Measurements from ENCODE around the gene CYP3A7. TPM values are rescaled to one million over a fixed set of nuclear protein-coding genes. Genes with fewer than 3 reads are reported as not detected.

The CYP3A7 gene
- polyA plus RNA-seq, 2 of the 4 experiments (the other 2 are of a cell fraction): 0.14 to 0.16 TPM

DNA sequence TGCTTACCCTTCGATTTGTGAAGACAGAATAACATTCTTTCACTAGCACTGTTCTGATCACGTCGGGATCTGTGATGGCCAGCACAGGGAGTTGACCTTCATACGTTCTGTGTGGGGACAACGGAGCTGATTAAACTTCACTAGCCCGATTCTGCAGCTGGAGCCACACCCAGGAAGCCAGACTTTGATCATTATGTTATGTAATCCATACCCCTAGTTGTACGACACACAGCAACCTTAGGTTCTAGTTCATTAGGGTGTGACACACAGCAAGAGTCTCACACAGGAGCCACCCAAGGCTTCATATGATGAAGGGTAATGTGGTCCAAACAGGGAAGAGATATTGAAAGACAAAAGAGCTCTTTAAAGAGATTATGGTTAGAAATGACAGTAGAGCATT is 62.4 kb downstream of the CYP3A7 start:
- H3K27ac ChIP-seq: no peak overlapping the region
- no peaks in the 10 kb centered on the region for H3K9me3 ChIP-seq
- DNase-seq (ENCODE audit: low read depth in 1 of 2, low spot score in 1 of 2) (no peak), FAIRE-seq (no peak), ATAC-seq (no peak)
- TF ChIP-seq, protein P1, sequence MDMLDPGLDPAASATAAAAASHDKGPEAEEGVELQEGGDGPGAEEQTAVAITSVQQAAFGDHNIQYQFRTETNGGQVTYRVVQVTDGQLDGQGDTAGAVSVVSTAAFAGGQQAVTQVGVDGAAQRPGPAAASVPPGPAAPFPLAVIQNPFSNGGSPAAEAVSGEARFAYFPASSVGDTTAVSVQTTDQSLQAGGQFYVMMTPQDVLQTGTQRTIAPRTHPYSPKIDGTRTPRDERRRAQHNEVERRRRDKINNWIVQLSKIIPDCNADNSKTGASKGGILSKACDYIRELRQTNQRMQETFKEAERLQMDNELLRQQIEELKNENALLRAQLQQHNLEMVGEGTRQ (IDR thresholded peaks at IDR 0.05): no peak
- TF ChIP-seq MAZ (IDR thresholded peaks at IDR 0.05; ENCODE audit: borderline replicate concordance, low read depth, low read length) (no peak), MAFK (IDR thresholded peaks at IDR 0.05; ENCODE audit: partially characterized antibody) (no peak), JUNB (IDR thresholded peaks at IDR 0.05) (no peak), ZSCAN20 (CRISPR knock-in tag; IDR thresholded peaks at IDR 0.05) (no peak), HOXB13 (CRISPR knock-in tag; IDR thresholded peaks at IDR 0.05; ENCODE audit: low read depth) (no peak)
- peaks cover under 1% of the 10 kb centered on the region; the same call in 1 of the 3 replicates for H3K4me1 ChIP-seq
- CTCF ChIA-PET: no interaction called here
- 80% methylated on average over 7 of the region's 7 CpGs for WGBS (ENCODE audit: missing lambda C conversion rate)
- POLR2A ChIA-PET: no interaction called here
- H3K4me2 ChIP-seq: no peak overlapping the region
- H3K4me3 ChIP-seq: no peak overlapping the region

DNA sequence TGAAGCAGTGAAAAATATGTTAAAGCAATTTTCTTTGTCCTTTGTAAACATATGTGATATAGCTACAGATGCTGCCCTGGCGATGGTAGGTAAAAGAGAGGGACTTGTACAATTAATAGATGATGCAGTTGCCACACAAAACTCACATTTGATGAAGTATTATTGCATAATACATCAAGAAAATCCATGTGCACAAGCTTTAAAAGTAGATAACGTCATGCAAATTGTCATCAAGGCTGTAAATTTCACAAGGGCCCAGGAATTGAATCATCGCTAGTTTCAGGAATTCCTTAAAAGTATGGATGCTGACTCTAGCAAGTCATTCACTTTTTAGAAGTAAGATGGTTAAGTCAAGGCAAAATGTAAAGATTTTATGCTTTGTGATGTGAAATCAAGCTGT is 65.2 kb downstream of the CYP3A7 start:
- H3K4me3 ChIP-seq: no peak overlapping the region
- FAIRE-seq (no peak), DNase-seq (ENCODE audit: low read depth in 1 of 2, low spot score in 1 of 2) (no peak), ATAC-seq (no peak)
- H3K4me2 ChIP-seq: no peak overlapping the region
- TF ChIP-seq MAFK (IDR thresholded peaks at IDR 0.05; ENCODE audit: partially characterized antibody) (no peak), CBX2 (IDR thresholded peaks at IDR 0.05; ENCODE audit: borderline replicate concordance, low read depth) (no peak), CHD4 (IDR thresholded peaks at IDR 0.05; ENCODE audit: borderline replicate concordance) (no peak), TP53 (CRISPR knock-in tag; IDR thresholded peaks at IDR 0.05) (no peak), NR3C1 (IDR thresholded peaks at IDR 0.05) (no peak), RNF2 (IDR thresholded peaks at IDR 0.05; ENCODE audit: borderline replicate concordance, low read depth) (no peak), ESRRA (IDR thresholded peaks at IDR 0.05; ENCODE audit: borderline replicate concordance, low read length) (no peak), RCOR1 (IDR thresholded peaks at IDR 0.05; ENCODE audit: low read depth, low read length) (no peak), BHLHE40 (IDR thresholded peaks at IDR 0.05; ENCODE audit: low read depth, low read length) (no peak)
- TF ChIP-seq, protein P2, sequence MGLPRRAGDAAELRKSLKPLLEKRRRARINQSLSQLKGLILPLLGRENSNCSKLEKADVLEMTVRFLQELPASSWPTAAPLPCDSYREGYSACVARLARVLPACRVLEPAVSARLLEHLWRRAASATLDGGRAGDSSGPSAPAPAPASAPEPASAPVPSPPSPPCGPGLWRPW (IDR thresholded peaks at IDR 0.05): no peak
- no peak overlapping the region for H3K27ac ChIP-seq
- POLR2A ChIA-PET: no interaction called here
- WGBS (ENCODE audit: missing lambda C conversion rate): 85% methylated on average over 3 of the region's 3 CpGs
- CTCF ChIA-PET: interaction anchor here (1.1 kb wide), 1 partner anchor 9 kb away, joined by 4 read pairs; no protein-coding TSS in a partner anchor
- H3K9me3 ChIP-seq: no peaks in the 10 kb centered on the region
- H3K4me1 ChIP-seq: no peaks in the 10 kb centered on the region

DNA sequence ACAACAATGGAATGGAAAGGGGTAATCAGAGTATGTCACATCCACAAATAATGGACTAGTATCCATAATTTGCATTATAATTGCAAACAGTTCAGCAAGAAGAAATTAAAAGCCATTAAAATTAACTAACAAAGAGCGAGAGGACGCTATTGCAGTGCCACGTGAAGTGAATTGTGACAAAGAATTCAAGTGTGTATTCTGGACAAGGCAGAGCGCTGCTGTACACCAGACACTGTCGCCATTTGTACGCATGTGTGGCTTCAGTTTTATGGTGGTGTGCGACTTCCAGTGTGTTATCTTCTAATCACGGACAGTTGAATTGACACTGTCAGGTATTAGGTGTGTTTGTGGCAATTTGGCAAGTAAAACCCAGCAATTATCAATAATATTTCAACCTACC is 66.5 kb downstream of the CYP3A7 start:
- FAIRE-seq: no peak
- Histone ChIP-seq H3K4me1 (no peaks in the 10 kb centered on the region), H3K4me2 (no peak overlapping the region), H3K27ac (no peak overlapping the region), H3K4me3 (no peak overlapping the region), H3K9me3 (no peaks in the 10 kb centered on the region)
- WGBS (ENCODE audit: missing lambda C conversion rate): 94% methylated on average over 8 of the region's 8 CpGs
- ChIA-PET CTCF (no interaction called here), POLR2A (no interaction called here)
- TF ChIP-seq MAFK (IDR thresholded peaks at IDR 0.05; ENCODE audit: partially characterized antibody) (no peak), NR3C1 (IDR thresholded peaks at IDR 0.05) (no peak), TFCP2L1 (CRISPR knock-in tag; IDR thresholded peaks at IDR 0.05) (no peak), FOXS1 (CRISPR knock-in tag; IDR thresholded peaks at IDR 0.05) (no peak), HOXB5 (CRISPR knock-in tag; IDR thresholded peaks at IDR 0.05) (no peak), ESRRA (IDR thresholded peaks at IDR 0.05; ENCODE audit: borderline replicate concordance, low read length) (no peak), HOXB13 (CRISPR knock-in tag; IDR thresholded peaks at IDR 0.05; ENCODE audit: low read depth) (no peak), ZSCAN20 (CRISPR knock-in tag; IDR thresholded peaks at IDR 0.05) (no peak)
- TF ChIP-seq, protein P3, sequence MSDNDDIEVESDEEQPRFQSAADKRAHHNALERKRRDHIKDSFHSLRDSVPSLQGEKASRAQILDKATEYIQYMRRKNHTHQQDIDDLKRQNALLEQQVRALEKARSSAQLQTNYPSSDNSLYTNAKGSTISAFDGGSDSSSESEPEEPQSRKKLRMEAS (IDR thresholded peaks at IDR 0.05): no peak
- DNase-seq (ENCODE audit: low read depth in 1 of 2, low spot score in 1 of 2): no peak
- ATAC-seq: no peak

DNA sequence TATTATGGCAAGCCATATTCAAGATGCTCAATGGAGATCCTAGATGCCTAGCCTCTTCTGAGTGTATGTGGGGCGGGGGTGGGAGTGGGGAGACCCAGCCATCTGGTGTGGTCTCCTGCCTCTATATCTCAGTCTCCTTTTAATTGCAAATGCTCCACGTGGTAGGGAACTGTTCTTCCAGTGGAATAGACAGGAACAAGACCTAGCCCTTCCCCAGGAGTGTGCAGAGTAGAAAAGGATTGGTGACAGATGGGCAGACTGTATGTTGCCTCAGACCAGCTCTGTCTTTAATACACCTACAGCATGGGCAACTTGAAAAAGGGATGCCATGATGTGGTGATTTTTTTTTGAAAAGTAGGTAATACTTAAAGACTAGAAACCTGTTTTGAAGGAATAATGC is 67.8 kb downstream of the CYP3A7 start:
- Histone ChIP-seq H3K4me3 (no peak overlapping the region), H3K27ac (no peak overlapping the region), H3K4me1 (no peaks in the 10 kb centered on the region), H3K4me2 (no peak overlapping the region), H3K9me3 (no peaks in the 10 kb centered on the region)
- ATAC-seq (no peak), DNase-seq (ENCODE audit: low read depth in 1 of 2, low spot score in 1 of 2) (no peak), FAIRE-seq (no peak)
- ChIA-PET POLR2A (no interaction called here), CTCF (interaction anchor here (1.6 kb wide), 1 partner anchor 28 kb away, joined by 3 read pairs; no protein-coding TSS in a partner anchor)
- no peak for TF ChIP-seq TP53 (CRISPR knock-in tag; IDR thresholded peaks at IDR 0.05)
- no peak for TF ChIP-seq NPAS2 (CRISPR knock-in tag; IDR thresholded peaks at IDR 0.05; ENCODE audit: borderline replicate concordance)
- TF ChIP-seq, protein P4, sequence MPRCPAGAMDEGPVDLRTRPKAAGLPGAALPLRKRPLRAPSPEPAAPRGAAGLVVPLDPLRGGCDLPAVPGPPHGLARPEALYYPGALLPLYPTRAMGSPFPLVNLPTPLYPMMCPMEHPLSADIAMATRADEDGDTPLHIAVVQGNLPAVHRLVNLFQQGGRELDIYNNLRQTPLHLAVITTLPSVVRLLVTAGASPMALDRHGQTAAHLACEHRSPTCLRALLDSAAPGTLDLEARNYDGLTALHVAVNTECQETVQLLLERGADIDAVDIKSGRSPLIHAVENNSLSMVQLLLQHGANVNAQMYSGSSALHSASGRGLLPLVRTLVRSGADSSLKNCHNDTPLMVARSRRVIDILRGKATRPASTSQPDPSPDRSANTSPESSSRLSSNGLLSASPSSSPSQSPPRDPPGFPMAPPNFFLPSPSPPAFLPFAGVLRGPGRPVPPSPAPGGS (IDR thresholded peaks at IDR 0.05): no peak
- 78% methylated on average over 2 of the region's 2 CpGs for WGBS (ENCODE audit: missing lambda C conversion rate)

All from A549 (cell line).